Fibroblast of lung (primary cell): ENCODE results near the gene HINFP.

Source experiments
- EZH2 ChIP-seq: IDR thresholded peaks from 2 replicates; pipeline ENCODE4 v1.5.1; 2012; ENCODE audit warnings: low read length, control low read depth, mild to moderate bottlenecking; ENCODE audit errors: missing control alignments
- TF ChIP-seq, protein P1 (sequence below), 2 donors: IDR thresholded peaks in 1 of 2; conservative IDR thresholded peaks in 1 of 2; 1 replicate in 1 of 2; 2 replicates in 1 of 2; pipeline ENCODE4 v1.5.1; 2011 to 2012; ENCODE audit warnings: low read length in 2 of 2, control low read depth in 1 of 2, inconsistent platforms in 1 of 2, low read depth in 1 of 2, mild to moderate bottlenecking in 1 of 2

DNA sequence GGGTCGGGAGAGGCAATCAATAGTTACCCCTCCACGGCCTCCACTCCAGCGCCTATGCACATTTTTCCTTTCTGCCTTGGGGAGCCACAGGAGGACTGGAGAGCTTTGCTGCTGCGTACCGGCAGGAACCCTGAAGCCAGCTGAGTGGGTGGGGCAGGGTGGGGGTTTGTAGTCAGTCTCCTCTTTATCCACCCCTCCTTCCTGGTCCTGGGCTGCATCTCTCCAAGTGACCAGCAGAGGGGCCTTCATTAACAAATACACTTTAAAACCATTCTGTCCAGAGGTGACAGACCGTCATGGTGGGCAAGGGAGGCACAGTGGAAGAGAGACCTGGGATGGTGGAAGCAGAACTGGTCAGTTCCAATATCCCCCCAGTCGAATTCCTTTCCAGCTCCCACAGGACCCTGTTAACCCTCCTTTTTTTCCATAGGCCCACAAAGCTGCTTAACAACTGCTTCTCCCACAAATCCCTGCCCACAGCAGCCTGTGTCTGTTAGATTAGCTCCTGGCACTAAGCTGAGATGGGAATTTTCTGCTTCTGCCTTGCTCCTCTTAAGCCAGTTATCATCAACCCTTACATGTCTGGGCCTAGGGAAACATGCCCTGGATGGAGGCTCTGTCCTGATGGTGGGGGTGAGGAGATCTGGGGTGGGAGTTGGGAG is 23.6 kb downstream of the HINFP start:
- TF ChIP-seq, protein P1, sequence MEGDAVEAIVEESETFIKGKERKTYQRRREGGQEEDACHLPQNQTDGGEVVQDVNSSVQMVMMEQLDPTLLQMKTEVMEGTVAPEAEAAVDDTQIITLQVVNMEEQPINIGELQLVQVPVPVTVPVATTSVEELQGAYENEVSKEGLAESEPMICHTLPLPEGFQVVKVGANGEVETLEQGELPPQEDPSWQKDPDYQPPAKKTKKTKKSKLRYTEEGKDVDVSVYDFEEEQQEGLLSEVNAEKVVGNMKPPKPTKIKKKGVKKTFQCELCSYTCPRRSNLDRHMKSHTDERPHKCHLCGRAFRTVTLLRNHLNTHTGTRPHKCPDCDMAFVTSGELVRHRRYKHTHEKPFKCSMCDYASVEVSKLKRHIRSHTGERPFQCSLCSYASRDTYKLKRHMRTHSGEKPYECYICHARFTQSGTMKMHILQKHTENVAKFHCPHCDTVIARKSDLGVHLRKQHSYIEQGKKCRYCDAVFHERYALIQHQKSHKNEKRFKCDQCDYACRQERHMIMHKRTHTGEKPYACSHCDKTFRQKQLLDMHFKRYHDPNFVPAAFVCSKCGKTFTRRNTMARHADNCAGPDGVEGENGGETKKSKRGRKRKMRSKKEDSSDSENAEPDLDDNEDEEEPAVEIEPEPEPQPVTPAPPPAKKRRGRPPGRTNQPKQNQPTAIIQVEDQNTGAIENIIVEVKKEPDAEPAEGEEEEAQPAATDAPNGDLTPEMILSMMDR (conservative IDR thresholded peaks at IDR 0.05 in 1 of 2, IDR thresholded peaks at IDR 0.05 in 1 of 2; ENCODE audit: low read depth in 1 of 2, low read length in 2 of 2) = peak; percentile 60 to 64
- TF ChIP-seq EZH2 = no peak
